ENCODE results near the gene LRRC28.

The LRRC28 gene

DNA sequence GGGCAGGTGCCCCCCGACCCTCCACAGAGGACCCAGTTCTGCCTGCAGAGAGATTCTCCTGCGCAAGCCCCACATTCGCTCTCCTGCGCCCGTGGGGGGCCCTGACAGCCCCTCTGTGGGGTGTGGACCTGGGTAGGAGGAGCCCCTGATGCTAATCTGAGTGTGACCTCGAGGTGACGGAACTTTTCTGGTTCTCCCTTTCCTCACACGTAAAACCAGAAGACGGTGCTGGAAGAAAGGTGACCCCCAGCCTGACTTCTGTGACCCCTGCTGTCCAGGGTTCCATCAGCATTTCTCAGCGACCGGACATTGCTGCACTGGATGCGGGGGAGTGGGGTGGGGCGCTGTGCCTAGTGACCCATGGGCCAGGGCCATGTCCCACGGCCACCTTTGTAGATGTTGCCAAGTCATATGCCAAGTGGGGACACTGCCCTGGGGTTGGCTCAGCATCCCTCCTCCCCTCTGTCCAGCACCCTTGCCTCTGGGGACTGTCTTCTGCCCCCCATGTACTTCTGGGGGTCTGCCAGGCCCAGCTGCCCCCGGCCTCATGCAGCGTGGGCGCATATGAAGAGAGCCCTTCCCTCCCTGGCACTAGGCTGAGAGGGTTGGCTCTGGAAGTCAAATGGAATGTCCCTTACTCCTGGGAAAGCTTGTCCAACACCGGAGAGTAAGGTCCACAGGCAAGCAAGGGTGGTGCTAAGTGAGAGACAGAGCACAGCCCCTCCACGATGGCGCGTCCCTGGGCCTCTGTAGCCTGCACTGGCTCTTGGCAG is 185.4 kb downstream of the LRRC28 start:
- no peak for DNase-seq (ENCODE audit: low read depth)

DNA sequence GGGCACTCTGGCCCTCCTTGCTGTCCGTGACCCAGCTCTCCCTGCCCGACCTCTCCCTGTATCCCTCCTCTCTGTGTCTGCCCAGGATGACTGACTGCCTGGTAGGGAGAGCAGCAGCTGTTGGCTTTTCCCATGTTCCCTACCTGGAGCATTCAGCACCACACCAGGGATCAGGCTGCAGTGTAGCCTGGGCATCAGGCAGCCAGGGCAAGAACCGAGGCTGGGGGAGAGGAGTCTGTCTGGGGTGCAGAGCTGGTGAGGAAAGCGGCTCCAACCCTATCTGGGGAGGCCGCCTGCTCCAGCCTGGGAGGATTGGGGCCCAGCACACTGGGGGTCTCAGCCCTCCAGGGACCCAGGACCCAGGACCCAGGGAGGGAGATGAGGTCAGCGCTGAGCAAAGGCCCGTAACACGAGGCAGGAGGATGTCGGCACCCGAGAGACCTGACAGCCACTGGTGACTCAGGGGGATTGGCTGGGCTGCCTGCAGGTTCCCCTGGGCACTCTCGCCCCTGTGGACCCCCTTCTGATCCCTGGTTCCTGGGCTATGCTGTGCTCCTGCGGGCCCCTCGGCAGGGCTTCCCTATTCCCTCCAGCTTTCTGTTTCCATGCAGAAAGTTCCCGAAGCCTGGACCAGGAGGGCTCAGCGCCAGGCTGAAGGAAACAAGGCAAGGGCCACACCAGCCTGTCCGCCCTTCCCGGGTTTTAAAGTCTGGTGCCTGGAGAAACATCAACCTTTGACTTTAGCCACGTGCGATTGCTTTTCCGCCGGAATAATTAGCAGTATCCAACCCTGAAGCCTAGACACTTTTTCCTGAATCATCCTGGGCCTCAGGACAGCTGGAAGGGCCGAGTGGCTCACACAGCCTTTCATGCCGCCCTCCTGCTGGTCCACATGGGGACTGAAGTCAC is 186.3 kb downstream of the LRRC28 start:
- DNase-seq (ENCODE audit: low read depth) = no peak

DNA sequence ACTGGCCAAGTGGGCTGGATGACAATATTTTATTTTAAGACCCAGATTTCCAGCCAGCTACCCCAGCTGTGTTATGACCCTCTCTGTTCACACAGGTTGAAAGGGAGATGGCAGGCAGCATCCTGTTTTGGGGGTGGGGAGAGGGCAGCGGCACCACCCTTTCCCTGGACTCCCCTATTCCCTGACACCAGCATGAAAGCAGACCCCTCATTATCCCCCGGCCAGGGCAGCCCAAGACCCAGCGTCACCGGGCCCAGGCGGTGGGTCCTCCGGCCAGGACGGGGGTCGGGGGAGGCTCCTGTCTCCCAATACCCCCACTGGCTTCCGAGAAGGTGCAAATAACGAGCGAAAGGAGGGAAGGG is 186.9 kb downstream of the LRRC28 start:
- DNase-seq (ENCODE audit: low read depth) = no peak

GRCh38 chr15:99438691-99439523 is 187.6 kb downstream of the LRRC28 start:
- DNase-seq (ENCODE audit: low read depth) = no peak

DNA sequence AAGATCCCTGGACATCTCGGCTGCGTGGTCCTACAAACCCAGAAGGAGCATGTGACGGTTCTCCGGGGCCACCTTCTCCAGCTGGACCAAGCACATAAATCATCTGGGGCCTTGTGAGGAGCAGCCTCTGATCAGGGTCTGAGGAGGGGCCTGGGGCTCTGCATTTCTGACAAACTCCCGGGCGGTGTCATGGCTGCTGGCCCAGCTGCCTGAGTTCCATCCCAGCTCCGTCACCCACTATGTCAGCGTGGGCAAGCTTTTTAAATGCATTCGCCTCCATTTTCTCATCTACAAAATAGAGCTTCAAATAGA is 188.2 kb downstream of the LRRC28 start:
- DNase-seq (ENCODE audit: low read depth) = no peak

- DNase-seq (ENCODE audit: low read depth) = no peak
Observed at GRCh38 chr15:99440029-99440428, 188.7 kb downstream of the LRRC28 start.
